Ishikawa (cell line): ENCODE results near the gene RGS2.
A peak's percentile ranks its signal among the peaks of the same experiment; 100 is the strongest.

ENCODE experiments used
- CEBPB ChIP-seq: IDR thresholded peaks from 2 replicates; pipeline ENCODE4 v1.6.1; 2012
- CREB1 ChIP-seq: IDR thresholded peaks from 2 replicates; pipeline ENCODE4 v1.6.1; 2012; ENCODE audit warnings: low read depth
- EGR1 ChIP-seq: IDR thresholded peaks from 2 replicates; pipeline ENCODE4 v1.6.1; 2012
- EP300 ChIP-seq: IDR thresholded peaks from 2 replicates; pipeline ENCODE4 v1.6.1; 2012; ENCODE audit warnings: borderline replicate concordance
- FOXM1 ChIP-seq: IDR thresholded peaks from 2 replicates; pipeline ENCODE4 v1.6.1; 2012; ENCODE audit warnings: low read depth, borderline replicate concordance
- MAX ChIP-seq: IDR thresholded peaks from 2 replicates; pipeline ENCODE4 v1.6.1; 2012
- NFIC ChIP-seq: IDR thresholded peaks from 2 replicates; pipeline ENCODE4 v1.6.1; 2012
- RAD21 ChIP-seq: IDR thresholded peaks from 2 replicates; pipeline ENCODE4 v1.6.1; 2012; ENCODE audit warnings: low read depth
- TAF1 ChIP-seq: IDR thresholded peaks from 2 replicates; pipeline ENCODE4 v1.6.1; 2012; ENCODE audit warnings: low read depth, mild to moderate bottlenecking
- TCF12 ChIP-seq: IDR thresholded peaks from 2 replicates; pipeline ENCODE4 v1.6.1; 2012; ENCODE audit warnings: low read depth
- TEAD4 ChIP-seq: IDR thresholded peaks from 2 replicates; pipeline ENCODE4 v1.6.1; 2012
- YY1 ChIP-seq: IDR thresholded peaks from 2 replicates; pipeline ENCODE4 v1.6.1; 2012; ENCODE audit warnings: low read depth
- ZBTB7A ChIP-seq: IDR thresholded peaks from 2 replicates; pipeline ENCODE4 v1.6.1; 2012; ENCODE audit warnings: low read depth
- TF ChIP-seq, protein P1 (sequence below): IDR thresholded peaks from 2 replicates; pipeline ENCODE4 v1.6.1; 2012
- TF ChIP-seq, protein P2 (sequence below): IDR thresholded peaks from 2 replicates; pipeline ENCODE4 v1.6.1; 2012; ENCODE audit warnings: low read depth, mild to moderate bottlenecking

Gene RGS2, protein sequence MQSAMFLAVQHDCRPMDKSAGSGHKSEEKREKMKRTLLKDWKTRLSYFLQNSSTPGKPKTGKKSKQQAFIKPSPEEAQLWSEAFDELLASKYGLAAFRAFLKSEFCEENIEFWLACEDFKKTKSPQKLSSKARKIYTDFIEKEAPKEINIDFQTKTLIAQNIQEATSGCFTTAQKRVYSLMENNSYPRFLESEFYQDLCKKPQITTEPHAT

DNA sequence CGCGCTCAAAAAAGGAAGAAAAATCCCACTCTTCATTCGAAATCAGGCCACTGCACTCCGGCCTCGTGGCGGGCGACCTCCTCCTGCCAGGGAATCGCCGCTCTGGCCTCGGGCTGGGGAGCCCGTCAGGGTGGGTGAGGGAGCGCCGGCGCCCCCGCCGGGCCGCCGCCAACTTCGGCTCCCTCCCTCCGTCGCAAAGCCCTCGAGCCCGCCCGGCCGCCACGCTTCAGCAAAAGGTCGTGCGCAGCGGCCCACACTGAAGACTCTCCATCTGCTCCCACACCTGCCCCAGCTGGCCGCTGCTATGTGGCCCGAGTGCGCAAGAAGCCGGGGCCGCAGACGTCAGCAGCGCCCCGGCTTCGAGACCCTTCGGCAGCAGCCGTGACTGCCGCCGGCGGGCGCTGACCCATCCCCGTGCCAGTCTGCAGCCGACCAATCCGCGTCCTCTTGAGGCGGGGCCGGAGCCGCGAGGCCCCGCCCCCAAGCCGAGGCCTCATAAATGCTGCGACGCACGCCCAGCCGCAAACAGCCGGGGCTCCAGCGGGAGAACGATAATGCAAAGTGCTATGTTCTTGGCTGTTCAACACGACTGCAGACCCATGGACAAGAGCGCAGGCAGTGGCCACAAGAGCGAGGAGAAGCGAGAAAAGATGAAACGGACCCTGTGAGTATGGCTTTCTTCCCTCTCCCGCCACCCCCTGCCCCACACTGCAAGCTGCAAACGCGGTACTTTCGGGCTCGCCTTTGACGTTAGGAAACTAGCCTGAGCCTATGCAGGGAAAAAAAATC is at the start of gene RGS2:
RGS2 (plus strand) TSS at position 522 of the 789 bp plus-strand sequence; CDS start at position 555, 33 bp downstream.
- TF ChIP-seq ZBTB7A (peak; percentile 82), CREB1 (no peak), TAF1 (peak; percentile 71), RAD21 (no peak), EP300 (no peak), FOXM1 (no peak), TCF12 (peak; percentile 48; the same call in 1 of the 2 replicates), YY1 (no peak), MAX (peak; percentile 94), EGR1 (no peak), TEAD4 (no peak), CEBPB (no peak), NFIC (no peak)
- TF ChIP-seq, protein P1, sequence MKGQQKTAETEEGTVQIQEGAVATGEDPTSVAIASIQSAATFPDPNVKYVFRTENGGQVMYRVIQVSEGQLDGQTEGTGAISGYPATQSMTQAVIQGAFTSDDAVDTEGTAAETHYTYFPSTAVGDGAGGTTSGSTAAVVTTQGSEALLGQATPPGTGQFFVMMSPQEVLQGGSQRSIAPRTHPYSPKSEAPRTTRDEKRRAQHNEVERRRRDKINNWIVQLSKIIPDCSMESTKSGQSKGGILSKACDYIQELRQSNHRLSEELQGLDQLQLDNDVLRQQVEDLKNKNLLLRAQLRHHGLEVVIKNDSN = no peak
- TF ChIP-seq, protein P2, sequence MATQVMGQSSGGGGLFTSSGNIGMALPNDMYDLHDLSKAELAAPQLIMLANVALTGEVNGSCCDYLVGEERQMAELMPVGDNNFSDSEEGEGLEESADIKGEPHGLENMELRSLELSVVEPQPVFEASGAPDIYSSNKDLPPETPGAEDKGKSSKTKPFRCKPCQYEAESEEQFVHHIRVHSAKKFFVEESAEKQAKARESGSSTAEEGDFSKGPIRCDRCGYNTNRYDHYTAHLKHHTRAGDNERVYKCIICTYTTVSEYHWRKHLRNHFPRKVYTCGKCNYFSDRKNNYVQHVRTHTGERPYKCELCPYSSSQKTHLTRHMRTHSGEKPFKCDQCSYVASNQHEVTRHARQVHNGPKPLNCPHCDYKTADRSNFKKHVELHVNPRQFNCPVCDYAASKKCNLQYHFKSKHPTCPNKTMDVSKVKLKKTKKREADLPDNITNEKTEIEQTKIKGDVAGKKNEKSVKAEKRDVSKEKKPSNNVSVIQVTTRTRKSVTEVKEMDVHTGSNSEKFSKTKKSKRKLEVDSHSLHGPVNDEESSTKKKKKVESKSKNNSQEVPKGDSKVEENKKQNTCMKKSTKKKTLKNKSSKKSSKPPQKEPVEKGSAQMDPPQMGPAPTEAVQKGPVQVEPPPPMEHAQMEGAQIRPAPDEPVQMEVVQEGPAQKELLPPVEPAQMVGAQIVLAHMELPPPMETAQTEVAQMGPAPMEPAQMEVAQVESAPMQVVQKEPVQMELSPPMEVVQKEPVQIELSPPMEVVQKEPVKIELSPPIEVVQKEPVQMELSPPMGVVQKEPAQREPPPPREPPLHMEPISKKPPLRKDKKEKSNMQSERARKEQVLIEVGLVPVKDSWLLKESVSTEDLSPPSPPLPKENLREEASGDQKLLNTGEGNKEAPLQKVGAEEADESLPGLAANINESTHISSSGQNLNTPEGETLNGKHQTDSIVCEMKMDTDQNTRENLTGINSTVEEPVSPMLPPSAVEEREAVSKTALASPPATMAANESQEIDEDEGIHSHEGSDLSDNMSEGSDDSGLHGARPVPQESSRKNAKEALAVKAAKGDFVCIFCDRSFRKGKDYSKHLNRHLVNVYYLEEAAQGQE = no peak

DNA sequence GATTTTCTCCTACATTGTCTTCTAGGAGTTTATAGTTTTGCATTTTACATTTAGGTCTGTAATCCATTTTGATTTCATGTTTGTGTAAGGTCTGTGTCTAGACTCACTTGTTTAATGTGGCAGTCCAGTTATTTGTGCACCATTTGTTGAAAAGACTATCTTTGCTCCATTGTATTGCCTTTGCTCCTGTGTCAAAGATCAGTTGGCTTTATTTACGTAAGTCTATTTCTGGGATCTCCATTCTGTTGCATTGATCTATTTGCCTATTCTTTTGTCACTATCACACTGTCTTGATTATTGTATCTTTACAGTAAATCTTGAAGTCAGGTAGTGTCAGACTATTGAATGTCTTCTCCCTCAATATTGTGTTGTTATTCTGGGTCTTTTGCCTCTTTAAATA is 49.7 kb upstream of the RGS2 start:
- TF ChIP-seq CEBPB (no peak), RAD21 (no peak), NFIC (no peak), TEAD4 (no peak), CREB1 (no peak), EP300 (no peak)

DNA sequence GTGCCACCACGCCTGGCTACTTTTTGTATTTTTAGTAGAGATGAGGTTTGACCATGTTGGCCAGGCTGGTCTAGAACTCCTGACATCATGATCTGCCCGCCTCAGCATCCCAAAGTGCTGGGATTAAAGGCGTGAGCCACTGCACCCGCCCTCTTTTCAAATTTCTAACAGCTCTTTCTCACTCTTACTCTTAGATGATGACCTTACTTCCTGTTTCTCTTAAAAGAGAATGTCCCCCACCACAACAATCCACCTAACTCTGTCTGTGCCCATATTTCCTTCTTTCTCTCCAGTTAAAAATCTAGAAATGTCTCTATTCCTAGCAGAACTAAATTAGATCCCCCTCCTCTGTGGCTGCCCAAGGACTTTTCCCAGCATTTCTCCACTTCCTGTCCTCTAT is 46.6 kb upstream of the RGS2 start:
- TF ChIP-seq RAD21 (no peak), MAX (no peak), TAF1 (no peak), EP300 (no peak), ZBTB7A (no peak), TCF12 (no peak), YY1 (no peak), FOXM1 (no peak)
- TF ChIP-seq, protein P2 = no peak

- TF ChIP-seq RAD21 = no peak
- TF ChIP-seq TCF12 = no peak
- TF ChIP-seq TAF1 = no peak
- no peak for TF ChIP-seq TEAD4
- no peak for TF ChIP-seq EP300
Observed at GRCh38 chr1:192763243-192763642, 45.6 kb upstream of the RGS2 start.

GRCh38 chr1:192763756-192764155 is 45.1 kb upstream of the RGS2 start:
- TF ChIP-seq, protein P2 = no peak
